ENCODE measurements around the gene TBC1D2B.
"Not testable (repeated sequence)": the region's sequence is repeated elsewhere in the genome, so short reads cannot be mapped to it uniquely, and the experiment has no call there.

The TBC1D2B gene

DNA sequence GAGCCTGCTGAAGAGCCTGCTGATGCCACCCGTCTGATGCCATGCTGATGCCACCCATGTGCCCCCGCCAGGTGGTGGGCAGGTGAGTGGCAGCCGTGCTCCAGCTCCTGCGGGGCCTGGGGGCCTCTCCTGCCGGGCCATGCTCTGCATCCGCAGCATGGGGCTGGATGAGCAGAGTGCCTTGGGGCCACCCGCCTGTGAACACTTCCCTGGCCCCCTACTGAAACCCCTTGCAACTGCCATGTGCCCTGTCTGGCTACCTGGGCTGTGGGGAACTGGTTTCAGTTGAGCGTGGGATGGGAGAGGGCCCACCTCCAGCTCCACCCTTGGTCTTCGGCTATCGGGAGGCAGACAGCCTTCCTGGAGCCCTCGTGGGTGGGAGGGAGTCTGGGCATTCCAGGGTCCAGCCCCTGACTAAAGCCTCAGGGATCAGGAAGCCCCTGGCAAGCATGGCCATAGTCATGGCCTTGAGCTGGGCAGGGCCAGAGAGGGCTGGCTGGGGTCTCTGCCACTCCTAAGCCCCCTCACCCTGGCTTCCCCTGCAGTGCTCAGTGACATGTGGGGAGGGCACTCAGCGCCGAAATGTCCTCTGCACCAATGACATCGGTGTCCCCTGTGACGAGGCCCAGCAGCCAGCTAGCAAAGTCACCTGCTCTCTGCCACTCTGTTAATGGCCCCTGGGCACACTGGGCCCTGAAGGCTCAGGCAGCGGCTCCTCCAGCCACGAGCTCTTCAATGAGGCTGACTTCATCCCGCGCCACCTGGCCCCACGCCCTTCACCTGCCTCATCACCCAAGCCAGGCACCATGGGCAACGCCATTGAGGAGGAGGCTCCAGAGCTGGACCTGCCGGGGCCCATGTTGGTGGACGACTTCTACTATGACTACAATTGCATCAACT is 92.2 kb downstream of the TBC1D2B start:
- no peak for DNase-seq

DNA sequence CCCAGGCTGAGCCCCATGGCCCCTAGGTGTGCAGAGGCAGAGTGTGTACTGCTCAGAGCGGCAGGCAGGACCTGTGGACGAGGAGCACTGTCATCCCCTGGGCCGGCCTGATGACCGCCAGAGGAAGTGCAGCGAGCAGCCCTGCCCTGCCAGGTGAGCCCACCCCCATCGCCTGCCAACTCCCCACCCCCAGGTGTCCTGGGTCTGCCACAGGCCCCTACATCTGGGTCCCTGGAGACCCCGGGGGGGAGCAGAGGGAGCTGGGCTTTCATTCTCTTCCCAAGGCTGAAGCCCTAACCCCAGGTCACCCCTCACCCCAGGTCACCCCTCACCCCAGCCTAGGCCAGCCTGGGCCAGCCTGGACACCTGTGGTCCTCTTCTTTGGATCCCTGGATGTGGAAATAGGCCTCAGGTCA is 93.1 kb downstream of the TBC1D2B start:
- no peak for DNase-seq

- DNase-seq, result no peak
These were observed 93.6 kb downstream of the TBC1D2B start for GRCh38 chr15:77983708-77984445.

- no peak for DNase-seq
These were observed 94.3 kb downstream of the TBC1D2B start for GRCh38 chr15:77983091-77983707.

- DNase-seq, result no peak
These were observed 95.4 kb downstream of the TBC1D2B start for GRCh38 chr15:77982127-77982490.

DNA sequence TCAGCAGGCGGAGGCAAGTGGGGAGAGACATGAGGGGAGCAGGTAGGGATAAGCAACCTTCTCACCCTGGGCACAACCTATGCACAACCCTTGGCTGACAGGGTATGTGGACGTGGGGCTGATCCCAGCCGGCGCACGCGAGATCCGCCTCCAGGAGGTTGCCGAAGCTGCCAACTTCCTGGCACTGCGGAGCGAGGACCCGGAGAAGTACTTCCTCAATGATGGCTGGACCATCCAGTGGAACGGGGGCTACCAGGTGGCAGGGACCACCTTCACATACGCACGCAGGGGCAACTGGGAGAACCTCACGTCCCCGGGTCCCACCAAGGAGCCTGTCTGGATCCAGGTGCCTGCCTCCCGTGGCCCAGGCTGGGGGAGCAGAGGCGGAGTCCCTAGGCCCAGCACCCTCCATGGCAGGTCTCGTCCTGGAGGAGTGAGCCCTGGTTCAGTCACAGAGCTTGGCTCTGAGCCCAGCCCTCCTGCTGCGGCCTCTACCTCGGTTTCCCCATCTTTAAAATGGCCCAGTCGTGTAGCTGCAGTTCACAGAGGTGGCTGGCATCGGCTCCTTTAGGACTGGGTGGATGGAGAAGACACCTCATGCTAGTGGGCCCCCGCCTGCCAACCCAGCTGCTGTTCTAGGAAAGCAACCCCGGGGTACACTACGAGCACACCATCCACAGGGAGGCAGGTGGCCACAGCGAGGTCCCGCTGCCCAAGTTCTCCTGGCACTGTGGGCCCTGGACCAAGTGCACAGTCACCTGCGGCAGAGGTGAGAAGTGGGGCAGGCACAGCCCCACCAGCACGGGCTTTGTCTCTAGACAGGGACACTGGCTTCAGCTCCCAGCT is 96.0 kb downstream of the TBC1D2B start:
- no peak for DNase-seq

DNA sequence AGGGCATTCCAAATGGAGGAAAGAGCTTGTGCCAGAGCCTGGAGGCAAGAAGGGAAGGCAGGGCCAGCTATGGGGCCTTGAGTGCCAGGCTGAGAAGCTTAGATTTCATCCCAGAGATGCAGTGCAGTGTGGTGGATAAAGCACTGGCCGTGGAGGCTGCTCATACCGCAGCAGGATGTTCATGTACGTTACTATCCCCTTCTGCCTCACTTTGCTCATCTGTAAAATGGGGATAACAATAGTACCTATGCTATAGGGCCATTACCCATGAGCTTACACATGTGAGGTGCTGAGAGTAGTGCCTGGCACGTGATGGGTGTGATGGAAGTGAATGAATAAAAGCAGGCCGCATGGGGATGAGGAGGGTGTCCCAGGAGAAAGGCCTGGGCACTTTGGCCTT is 96.8 kb downstream of the TBC1D2B start:
- DNase-seq, result not testable (repeated sequence)

- no peak for DNase-seq
These were observed 97.4 kb downstream of the TBC1D2B start for GRCh38 chr15:77980098-77980497.

DNA sequence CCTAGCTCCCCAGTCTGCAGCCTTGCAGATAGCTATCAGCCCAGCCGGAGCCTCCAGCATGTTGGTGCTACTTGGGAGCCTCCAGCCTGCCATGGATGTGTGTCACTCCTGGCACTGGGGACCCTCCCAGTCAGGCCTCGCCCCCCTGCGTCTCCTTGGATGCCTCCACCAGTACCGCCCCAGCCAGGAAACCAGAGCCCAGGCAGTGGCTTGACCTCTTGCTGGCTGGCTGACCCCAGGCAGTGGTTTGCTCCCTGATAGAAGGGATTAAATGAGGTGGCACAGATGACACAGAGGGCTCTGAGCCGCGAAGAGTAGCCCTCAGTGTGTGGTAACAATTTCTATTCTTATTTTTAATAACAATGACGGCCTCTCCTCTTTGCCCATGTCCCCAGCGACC is 98.4 kb downstream of the TBC1D2B start:
- DNase-seq, result not testable (repeated sequence)

- not testable (repeated sequence) for DNase-seq
These were observed 98.8 kb downstream of the TBC1D2B start for GRCh38 chr15:77978759-77979145.

- DNase-seq, result not testable (repeated sequence)
These were observed 99.4 kb downstream of the TBC1D2B start for GRCh38 chr15:77977903-77978758.

- not testable (repeated sequence) for DNase-seq
These were observed 100.6 kb downstream of the TBC1D2B start for GRCh38 chr15:77976760-77977525.

DNA sequence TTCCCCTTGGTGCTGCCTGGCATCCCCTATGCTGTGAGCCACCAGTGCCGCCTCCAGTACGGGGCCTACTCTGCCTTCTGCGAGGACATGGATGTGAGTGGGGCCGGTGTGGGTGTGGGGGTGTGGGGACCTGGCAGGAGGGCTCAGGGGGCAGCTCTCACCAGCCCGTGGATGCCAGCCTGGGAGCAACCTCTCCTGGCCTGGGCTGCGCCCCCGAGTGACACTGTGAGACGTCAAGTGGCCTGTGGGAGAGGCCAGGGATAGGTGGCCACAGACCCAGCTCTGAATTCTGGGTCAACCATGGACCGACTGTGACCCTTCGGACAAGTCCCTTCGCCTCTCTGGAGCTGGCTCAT is 101.4 kb downstream of the TBC1D2B start:
- DNase-seq, result not testable (repeated sequence)

DNA sequence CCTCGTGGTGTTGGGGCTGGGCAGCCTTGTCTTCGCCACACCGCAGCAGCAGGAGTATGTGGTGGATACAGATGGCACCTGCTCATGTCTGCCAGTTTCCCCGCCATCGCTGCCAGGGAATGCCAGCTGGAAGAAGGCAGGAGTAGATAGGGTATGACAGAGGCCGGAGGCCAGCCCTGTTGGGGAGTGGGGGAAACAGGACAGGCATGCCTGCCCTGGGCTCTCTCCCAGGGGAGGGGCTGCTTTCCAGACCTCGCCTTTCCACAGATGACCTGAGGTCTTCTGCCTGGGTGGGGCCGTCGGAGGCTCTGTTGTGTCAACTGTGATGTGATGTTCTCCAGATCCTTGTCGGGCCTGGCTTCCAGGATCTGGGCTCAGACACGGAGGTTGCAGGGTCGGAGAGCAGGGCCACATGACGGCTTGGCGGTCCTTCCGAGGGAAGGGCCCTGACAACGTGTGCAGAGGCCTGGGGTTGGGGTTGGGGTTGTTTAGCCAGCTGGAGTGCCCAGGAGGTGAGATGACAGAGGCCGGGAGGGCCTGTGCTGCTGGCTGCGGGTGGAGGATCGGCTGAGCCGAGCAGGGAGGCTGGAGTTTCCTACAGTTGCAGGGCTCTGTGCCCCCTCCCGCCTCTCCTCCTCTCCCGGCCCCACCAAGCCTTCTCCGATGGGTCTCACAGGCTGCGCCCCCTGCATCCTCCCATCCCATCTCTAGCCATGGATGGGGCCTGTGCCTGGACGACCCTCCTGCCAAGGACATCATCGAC is 102.0 kb downstream of the TBC1D2B start:
- DNase-seq, result no peak

GRCh38 chr15:77974416-77975331 is 102.8 kb downstream of the TBC1D2B start:
- no peak for DNase-seq

DNA sequence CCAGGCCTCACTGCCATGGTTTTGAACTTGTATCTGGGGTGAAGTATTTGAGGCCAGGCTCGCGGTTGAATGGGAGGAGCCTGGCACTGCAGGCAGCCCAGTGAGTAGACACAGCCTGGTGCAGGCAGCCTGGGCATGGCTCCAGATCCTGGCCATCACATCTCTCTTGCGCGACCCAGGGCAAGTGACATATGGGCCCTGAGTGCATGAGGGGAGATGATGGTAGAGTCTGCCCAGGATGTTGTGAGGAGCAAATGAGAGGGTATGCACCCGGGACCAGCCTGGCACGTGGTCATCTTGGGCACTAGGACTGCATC is 103.5 kb downstream of the TBC1D2B start:
- DNase-seq, result peak; percentile 47

- not testable (repeated sequence) for DNase-seq
These were observed 104.0 kb downstream of the TBC1D2B start for GRCh38 chr15:77973273-77974097.

- DNase-seq, result not testable (repeated sequence)
These were observed 104.8 kb downstream of the TBC1D2B start for GRCh38 chr15:77972706-77973105.
